ENCODE results near the gene LMBRD1. TPM values are rescaled to one million over a fixed set of nuclear protein-coding genes. Genes with fewer than 3 reads are reported as not detected.

Gene LMBRD1
- total and polyA plus RNA-seq, 2 of the 8 experiments (the other 6 are each of a cell fraction or from before 2014, with no cell fraction given): 9.1 to 16.8 TPM

DNA sequence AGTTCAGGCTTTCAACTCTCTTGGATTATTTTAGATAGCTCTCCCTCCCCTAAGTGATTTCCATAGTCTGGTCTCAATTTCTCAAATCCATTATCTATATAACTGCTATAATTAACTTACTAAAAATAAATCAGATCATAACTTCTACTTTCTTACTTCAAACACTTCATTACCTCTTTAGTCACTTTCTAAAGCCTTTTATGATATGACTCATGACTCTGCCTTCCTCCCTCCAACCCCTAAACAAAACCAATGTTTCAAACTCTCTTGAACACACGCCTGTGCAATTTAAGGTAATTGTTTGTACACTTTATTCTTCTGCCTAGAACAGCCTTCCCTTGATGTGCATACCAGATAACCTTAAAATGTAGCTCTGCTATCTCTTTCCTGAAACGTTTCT lies 100.5 kb downstream of the LMBRD1 start:
- no peak overlapping the region for H3K18ac ChIP-seq (ENCODE audit: extremely low read depth, low read length)
- H2BK120ac ChIP-seq (replicated peaks; ENCODE audit: low read depth, low read length): no peak overlapping the region
- no peak overlapping the region for H3K14ac ChIP-seq (ENCODE audit: insufficient read length)
- H3K79me1 ChIP-seq (ENCODE audit: low read depth, low read length): no peaks in the 10 kb centered on the region
- H4K91ac ChIP-seq (replicated peaks; ENCODE audit: insufficient read length, low read length): no peak overlapping the region
- no peak overlapping the region for H3K27ac ChIP-seq (ENCODE audit: low read depth, low read length)
- H4K8ac ChIP-seq (ENCODE audit: extremely low read depth, insufficient read depth, low read length): no peak overlapping the region
- FAIRE-seq (no peak), DNase-seq (ENCODE audit: low read depth in 1 of 2, low spot score in 2 of 2) (no peak)
- no peaks in the 10 kb centered on the region for H3K23me2 ChIP-seq (ENCODE audit: low read depth, low read length)
- H2BK5ac ChIP-seq (ENCODE audit: low read depth, low read length): no peak overlapping the region
- POLR2A ChIA-PET (ENCODE audit: partially characterized antibody): no interaction called here
- no peaks in the 10 kb centered on the region for H3K4me1 ChIP-seq (replicated peaks in 1 of 4; ENCODE audit: control insufficient read depth in 3 of 4, insufficient read depth in 4 of 4, low read length in 3 of 4)
- no peak overlapping the region for H4K5ac ChIP-seq (ENCODE audit: insufficient read length, low read depth, low read length)
- H3K27me3 ChIP-seq (replicated peaks in 1 of 4; ENCODE audit: control insufficient read depth in 3 of 4, extremely low read depth in 1 of 4, insufficient read depth in 3 of 4, low read length in 3 of 4): no peaks in the 10 kb centered on the region
- CTCF ChIA-PET (ENCODE audit: partially characterized antibody): no interaction called here
- no peak overlapping the region for H3K23ac ChIP-seq (ENCODE audit: insufficient read length)
- no peak overlapping the region for H3K56ac ChIP-seq (replicated peaks; ENCODE audit: insufficient read length, low read depth, low read length)
- H4K20me1 ChIP-seq (replicated peaks in 1 of 2; ENCODE audit: control insufficient read depth in 1 of 2, insufficient read depth in 2 of 2, low read length in 2 of 2): no peaks in the 10 kb centered on the region
- H2AFZ ChIP-seq (ENCODE audit: low read length): no peak overlapping the region
- no peaks in the 10 kb centered on the region; a peak in 2 of 8 replicates for H3K36me3 ChIP-seq (ENCODE audit: control insufficient read depth in 2 of 4, insufficient read depth in 4 of 4, low read length in 3 of 4)
- H3K79me2 ChIP-seq (ENCODE audit: control insufficient read depth in 1 of 2, insufficient read depth in 2 of 2, low read length in 2 of 2): no peaks in the 10 kb centered on the region
- H3K4me3 ChIP-seq (ENCODE audit: extremely low read depth in 1 of 4, insufficient read depth in 2 of 4, low read depth in 3 of 4, low read length in 4 of 4): no peak overlapping the region
- 92% methylated on average over 2 of the region's 2 CpGs; no CpG with 5 or more reads in 1 of the 2 experiments for WGBS, 2 experiments (ENCODE audit: extremely low coverage in 1 of 2, insufficient coverage in 1 of 2, insufficient read length in 1 of 2, insufficient replicate concordance in 2 of 2, low coverage in 1 of 2, low lambda C conversion rate in 2 of 2, missing lambda C conversion rate in 1 of 2)
- H3K4me2 ChIP-seq (ENCODE audit: insufficient read depth in 1 of 2, low read depth in 2 of 2, low read length in 2 of 2): no peak overlapping the region
- no peak overlapping the region for H2BK12ac ChIP-seq (ENCODE audit: low read depth, low read length)
- H2BK15ac ChIP-seq (ENCODE audit: low read length): no peak overlapping the region
- no peak overlapping the region for H3K4ac ChIP-seq (replicated peaks; ENCODE audit: insufficient read length, low read depth, low read length)
- H3K9me3 ChIP-seq (ENCODE audit: insufficient read depth in 2 of 2, low read depth in 1 of 2, low read length in 1 of 2): no peaks in the 10 kb centered on the region
- no peak overlapping the region for H2BK20ac ChIP-seq (ENCODE audit: low read length)
- TF ChIP-seq TAF1 (IDR thresholded peaks at IDR 0.05; ENCODE audit: low read depth, low read length) (no peak), RBBP5 (IDR thresholded peaks at IDR 0.05; ENCODE audit: borderline replicate concordance, low read depth, low read length) (no peak), SIN3A (conservative IDR thresholded peaks at IDR 0.05 in 1 of 2, IDR thresholded peaks at IDR 0.05 in 1 of 2; ENCODE audit: low read depth in 1 of 2, low read length in 2 of 2) (no peak), SUZ12 (IDR thresholded peaks at IDR 0.05; ENCODE audit: low read length) (no peak), CBX8 (IDR thresholded peaks at IDR 0.05; ENCODE audit: borderline replicate concordance, low read depth, low read length) (no peak), JUND (IDR thresholded peaks at IDR 0.05; ENCODE audit: low read length) (no peak), TCF12 (IDR thresholded peaks at IDR 0.05; ENCODE audit: low read depth, low read length) (no peak), TEAD4 (IDR thresholded peaks at IDR 0.05; ENCODE audit: low read depth, low read length) (no peak), BACH1 (IDR thresholded peaks at IDR 0.05; ENCODE audit: low read length) (no peak), EP300 (IDR thresholded peaks at IDR 0.05; ENCODE audit: borderline replicate concordance in 1 of 2, low read depth in 2 of 2, low read length in 2 of 2) (no peak), CHD2 (IDR thresholded peaks at IDR 0.05; ENCODE audit: low read length) (no peak)
- TF ChIP-seq, protein P1, sequence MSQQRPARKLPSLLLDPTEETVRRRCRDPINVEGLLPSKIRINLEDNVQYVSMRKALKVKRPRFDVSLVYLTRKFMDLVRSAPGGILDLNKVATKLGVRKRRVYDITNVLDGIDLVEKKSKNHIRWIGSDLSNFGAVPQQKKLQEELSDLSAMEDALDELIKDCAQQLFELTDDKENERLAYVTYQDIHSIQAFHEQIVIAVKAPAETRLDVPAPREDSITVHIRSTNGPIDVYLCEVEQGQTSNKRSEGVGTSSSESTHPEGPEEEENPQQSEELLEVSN (IDR thresholded peaks at IDR 0.05): no peak
- TF ChIP-seq, protein P2, sequence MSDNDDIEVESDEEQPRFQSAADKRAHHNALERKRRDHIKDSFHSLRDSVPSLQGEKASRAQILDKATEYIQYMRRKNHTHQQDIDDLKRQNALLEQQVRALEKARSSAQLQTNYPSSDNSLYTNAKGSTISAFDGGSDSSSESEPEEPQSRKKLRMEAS (IDR thresholded peaks at IDR 0.05): no peak
- H2AK5ac ChIP-seq (ENCODE audit: low read depth, low read length): no peak overlapping the region
- H3K9ac ChIP-seq (replicated peaks in 1 of 4; ENCODE audit: extremely low read depth in 1 of 4, low read depth in 3 of 4, low read length in 3 of 4): no peak overlapping the region
